Naive thymus-derived CD8-positive, alpha-beta T cell (primary cell): Measurements from ENCODE around the gene PPP1CA. TPM values are rescaled to one million over a fixed set of nuclear protein-coding genes. Genes with fewer than 3 reads are reported as not detected.

Source experiments
- ATAC-seq, 2 donors: fragments of 150-1000 bp; cut with Tn5 transposase in 1 of 2; sonication (Bioruptor Pico), chemical (Tn5 transposase) in 1 of 2; 1 replicate in 1 of 2; 2 replicates in 1 of 2; pipeline ENCODE4 v1.10.0; 2021; ENCODE audit warnings: mild to moderate bottlenecking in 2 of 2, moderate library complexity in 2 of 2
- POLR2A ChIA-PET: fragments of 350-600 bp; sonication (Branson Sonifier 250); formaldehyde crosslinking; loops from one replicate; lab custom pipeline; 2021; ENCODE audit warnings: antibody characterized with exemption; lab: Charles Lee
- DNase-seq, 10 donors: peaks; one replicate each; pipeline versions ENCODE4 v3.0.0 to v3.0.0-alpha.2; 2020 to 2022
- H3K27ac Mint-ChIP-seq, 10 donors: one replicate each; pipeline ENCODE4 v1.8.0; 2020 to 2022; ENCODE audit warnings: mild to moderate bottlenecking in 10 of 10, mixed read lengths in 10 of 10, moderate library complexity in 4 of 10, inconsistent platforms in 1 of 10
- H3K27me3 Mint-ChIP-seq, 5 donors: one replicate each; pipeline ENCODE4 v1.8.0; 2021 to 2022; ENCODE audit warnings: mixed read lengths in 5 of 5
- H3K36me3 Mint-ChIP-seq, 3 donors: one replicate each; pipeline ENCODE4 v1.8.0; 2020 to 2022; ENCODE audit warnings: mixed read lengths in 3 of 3, mild to moderate bottlenecking in 2 of 3, inconsistent platforms in 1 of 3
- H3K4me1 Mint-ChIP-seq, 4 donors: one replicate each; pipeline ENCODE4 v1.8.0; 2021 to 2022; ENCODE audit warnings: mixed read lengths in 4 of 4
- H3K4me3 Mint-ChIP-seq, 10 donors: one replicate each; pipeline ENCODE4 v1.8.0; 2020 to 2022; ENCODE audit warnings: mild to moderate bottlenecking in 10 of 10, mixed read lengths in 10 of 10, moderate library complexity in 6 of 10, inconsistent platforms in 1 of 10
- H3K9me3 Mint-ChIP-seq, 9 donors: one replicate each; pipeline ENCODE4 v1.8.0; 2020 to 2022; ENCODE audit warnings: mixed read lengths in 9 of 9, mild to moderate bottlenecking in 3 of 9, inconsistent platforms in 1 of 9, moderate library complexity in 1 of 9
- polyA plus RNA-seq, 3 donors: library from polyadenylated mRNA; unstranded; fragments of 300-500 nt; fragmentation: Illumina TruSeq; gene quantifications; one replicate each; pipeline ENCODE4 v1.2.3, GENCODE V29; 2021
- total RNA-seq, 8 experiments: library from RNA in 2 of 8; stranded (reverse) in 2 of 8; gene quantifications; one replicate each; pipeline ENCODE4 v1.2.3 and lab custom pipeline; 2021 to 2026

Gene PPP1CA
- total and polyA plus RNA-seq, 5 experiments from 2014 or later, result 141 to 518 (median 357) TPM

DNA sequence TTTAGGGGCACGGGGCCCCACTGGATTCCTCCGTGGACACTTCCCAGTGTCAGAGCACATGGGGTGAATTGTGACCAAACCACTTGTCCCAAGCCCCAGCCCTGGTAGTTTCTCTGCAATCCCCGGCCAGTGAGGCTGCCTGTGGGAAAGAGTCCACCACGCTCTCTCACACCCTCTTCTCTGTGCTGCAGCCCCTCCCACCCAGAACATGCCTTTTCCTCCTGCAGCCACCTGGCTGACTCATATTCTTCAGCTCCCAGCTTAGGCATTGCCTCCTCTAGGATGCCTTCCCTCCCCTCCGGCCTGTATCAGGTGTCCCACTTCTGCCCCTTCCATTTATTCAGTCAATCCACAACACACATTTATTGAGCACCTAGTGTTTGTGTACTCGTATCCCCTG lies 21.2 kb upstream of the PPP1CA start:
- peak overlapping the region in 4 of 10 donors; percentile 2 to 52 (median 30) for H3K4me3 Mint-ChIP-seq
- peaks cover 14 to 49% (median 47%) of the 10 kb centered on the region in 4 donors for H3K4me1 Mint-ChIP-seq
- POLR2A ChIA-PET, result interaction anchor here (1.0 to 31.8 kb wide), 5 partner anchors 3 to 68 kb away, joined by 3 to 2390 read pairs (median 1094); partner anchors contain the start of genes CARNS1, PPP1CA, PTPRCAP and RAD9A
- no peak for DNase-seq
- no peaks in the 10 kb centered on the region for H3K9me3 Mint-ChIP-seq
- peaks cover 0 to 4% (median 0%) of the 10 kb centered on the region in 3 donors for H3K36me3 Mint-ChIP-seq
- ATAC-seq, result no peak
- peak overlapping the region in 5 of 10 donors; percentile 16 to 69 (median 40) for H3K27ac Mint-ChIP-seq
- no peaks in the 10 kb centered on the region for H3K27me3 Mint-ChIP-seq

DNA sequence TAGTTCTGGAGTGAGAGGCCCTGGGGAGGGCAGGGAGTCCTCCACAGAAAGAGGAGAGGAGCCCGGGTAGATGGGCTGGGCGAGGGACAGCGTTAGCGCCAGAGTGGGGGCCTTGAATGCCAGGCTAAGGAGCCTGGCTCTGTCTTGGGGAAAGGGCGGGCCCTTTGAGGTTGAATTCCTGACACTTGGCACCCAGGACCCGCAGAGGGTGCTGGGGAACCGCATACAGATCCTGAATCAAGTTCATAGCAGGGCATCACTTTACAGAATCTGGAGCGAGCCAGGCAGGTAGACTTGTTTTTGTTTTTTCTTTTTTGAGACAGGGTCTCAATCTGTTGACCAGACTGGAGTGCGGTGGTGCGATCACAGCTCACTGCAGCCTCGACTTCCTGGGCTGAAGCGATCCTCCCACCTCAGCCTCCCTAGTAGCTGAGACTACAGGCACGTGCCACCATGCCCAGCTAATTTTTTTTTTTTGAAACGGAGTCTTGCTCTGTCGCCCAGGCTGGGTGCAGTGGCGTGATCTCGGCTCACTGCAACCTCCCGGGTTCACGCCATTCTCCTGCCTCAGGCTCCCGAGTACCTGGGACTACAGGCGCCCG lies 19.9 kb upstream of the PPP1CA start:
- no peaks in the 10 kb centered on the region for H3K9me3 Mint-ChIP-seq
- peak overlapping the region; percentile 80 to 95 (median 90) for H3K27ac Mint-ChIP-seq
- no peak for ATAC-seq
- peaks cover 0 to 4% (median 0%) of the 10 kb centered on the region in 3 donors for H3K36me3 Mint-ChIP-seq
- DNase-seq, result no peak
- POLR2A ChIA-PET, result interaction anchor here (0.7 to 31.8 kb wide), 10 partner anchors 9 to 86 kb away, joined by 4 to 2390 read pairs (median 57); partner anchors contain the start of genes AIP, CDK2AP2, CORO1B and POLD4
- no peaks in the 10 kb centered on the region for H3K27me3 Mint-ChIP-seq
- H3K4me1 Mint-ChIP-seq, result peaks cover 17 to 60% (median 52%) of the 10 kb centered on the region in 4 donors
- H3K4me3 Mint-ChIP-seq, result peak overlapping the region; percentile 52 to 85 (median 70)

DNA sequence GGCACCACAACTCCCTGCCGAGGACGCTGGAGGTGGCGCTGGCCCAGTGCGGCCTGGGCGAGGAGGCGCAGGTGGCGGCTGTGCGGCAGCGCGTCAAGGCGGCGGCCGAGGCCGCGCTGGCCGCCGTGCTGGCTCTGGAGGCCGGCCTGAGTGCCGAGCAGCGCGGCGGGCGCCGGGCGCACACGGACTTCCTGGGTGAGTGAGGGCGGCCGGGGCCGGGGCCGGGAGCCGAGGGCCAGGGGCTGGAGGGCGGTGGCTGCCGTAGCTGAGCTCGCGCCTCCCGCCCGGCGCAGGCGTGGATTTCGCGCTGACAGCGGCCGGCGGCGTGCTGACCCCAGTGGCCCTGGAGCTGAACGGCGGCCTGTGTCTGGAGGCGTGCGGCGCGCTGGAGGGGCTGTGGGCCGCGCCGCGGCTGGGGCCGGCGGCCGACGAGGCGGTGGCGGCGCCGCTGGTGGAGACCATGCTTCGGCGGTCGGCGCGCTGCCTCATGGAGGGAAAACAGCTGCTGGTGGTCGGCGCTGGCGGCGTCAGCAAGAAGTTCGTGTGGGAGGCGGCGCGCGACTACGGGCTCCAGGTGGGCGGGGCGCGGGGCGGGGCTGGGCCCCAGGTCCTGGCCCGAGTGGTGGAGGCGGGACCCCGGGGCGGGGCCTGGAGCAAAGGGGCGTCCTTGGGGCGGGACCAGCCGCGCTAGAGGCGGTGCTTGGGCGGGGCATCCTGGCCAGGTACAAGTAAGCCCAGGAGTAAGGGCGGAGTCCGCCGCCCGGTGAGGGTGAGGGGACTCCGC lies 19.2 kb upstream of the PPP1CA start:
- DNase-seq (peak; percentile 97 to 100 (median 99)), ATAC-seq (peak; percentile 64 to 76)
- H3K27ac Mint-ChIP-seq, result peak overlapping the region; percentile 80 to 100 (median 93)
- H3K27me3 Mint-ChIP-seq, result no peaks in the 10 kb centered on the region
- H3K9me3 Mint-ChIP-seq, result no peaks in the 10 kb centered on the region
- H3K36me3 Mint-ChIP-seq, result peaks cover 0 to 4% (median 0%) of the 10 kb centered on the region in 3 donors
- peaks cover 23 to 66% (median 58%) of the 10 kb centered on the region in 4 donors for H3K4me1 Mint-ChIP-seq
- peak overlapping the region; percentile 76 to 94 (median 86) for H3K4me3 Mint-ChIP-seq
- POLR2A ChIA-PET, result interaction anchor here (0.6 to 31.8 kb wide), 15 partner anchors 9 to 150 kb away, joined by 3 to 2390 read pairs (median 40); partner anchors contain the start of genes AIP, CDK2AP2, CORO1B and PITPNM1

DNA sequence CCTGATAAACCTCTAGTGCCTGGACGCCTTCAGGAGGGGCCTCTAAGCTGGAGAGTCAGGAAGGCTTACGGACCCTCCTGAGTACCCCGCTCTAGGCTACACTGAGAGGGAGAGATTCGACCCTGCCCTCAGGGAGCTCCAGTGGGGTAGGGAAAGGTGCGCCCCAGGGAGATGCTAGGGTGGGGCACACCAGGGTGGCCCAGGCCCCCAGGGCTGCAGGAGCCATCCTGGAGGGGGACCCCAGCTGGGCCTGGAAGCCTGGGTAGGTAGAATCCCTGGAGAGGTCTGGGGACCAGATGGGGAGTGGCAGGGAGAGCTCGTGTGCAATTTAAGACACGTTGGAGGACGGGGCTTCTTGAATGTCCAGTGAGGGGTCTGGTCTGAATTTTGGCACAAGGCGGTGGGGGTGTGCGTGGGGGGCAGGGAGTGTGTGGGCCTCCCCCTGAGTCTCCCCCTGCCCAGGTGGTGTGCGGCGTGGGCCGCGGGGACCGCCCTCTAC lies 18.5 kb upstream of the PPP1CA start:
- ATAC-seq (no peak), DNase-seq (peak in 1 of 10 donors; percentile 23)
- Mint-ChIP-seq H3K4me1 (peaks cover 22 to 68% (median 57%) of the 10 kb centered on the region in 4 donors), H3K27me3 (no peaks in the 10 kb centered on the region), H3K27ac (peak overlapping the region; percentile 85 to 100 (median 93)), H3K36me3 (peaks cover 0 to 4% (median 0%) of the 10 kb centered on the region in 3 donors), H3K4me3 (peak overlapping the region; percentile 76 to 94 (median 86)), H3K9me3 (no peaks in the 10 kb centered on the region)
- POLR2A ChIA-PET, result interaction anchor here (0.6 to 31.8 kb wide), 14 partner anchors 8 to 149 kb away, joined by 3 to 2390 read pairs (median 44); partner anchors contain the start of genes AIP, CORO1B, PITPNM1 and POLD4

DNA sequence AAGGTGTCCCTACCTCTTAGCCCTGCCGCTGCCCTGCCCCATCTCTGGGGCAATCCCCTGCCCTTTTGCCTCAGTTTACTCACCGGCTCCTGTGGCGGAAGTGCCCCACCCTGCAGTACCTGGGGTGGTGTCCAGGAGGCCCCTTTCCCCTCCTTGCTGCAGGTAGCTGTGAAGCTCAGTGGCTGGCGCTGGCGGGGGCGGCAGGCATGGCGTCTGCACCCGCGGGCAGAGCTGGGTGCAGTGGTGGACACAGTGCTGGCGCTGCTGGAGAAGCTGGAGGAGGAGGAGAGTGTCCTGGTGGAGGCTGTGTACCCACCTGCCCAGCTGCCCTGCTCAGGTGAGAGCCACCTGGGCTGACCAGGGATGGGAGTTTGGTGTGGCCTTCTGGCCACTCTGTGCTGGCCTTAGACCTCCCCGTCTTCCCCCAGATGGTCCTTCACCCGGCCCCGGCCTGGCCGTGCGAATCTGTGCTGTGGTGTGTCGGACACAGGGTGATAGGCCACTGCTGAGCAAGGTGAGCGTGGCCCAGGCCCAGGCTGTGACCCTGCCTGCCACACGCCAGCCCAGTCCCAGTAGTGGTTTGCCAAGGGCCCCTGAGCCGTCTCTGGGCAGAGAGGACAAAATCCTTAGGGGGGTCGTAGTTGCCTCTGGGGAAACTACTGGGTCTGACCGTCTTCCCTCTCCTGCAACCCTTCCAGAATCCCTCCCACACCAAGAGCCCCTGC lies 17.8 kb upstream of the PPP1CA start:
- Mint-ChIP-seq H3K36me3 (peaks cover 0 to 3% (median 0%) of the 10 kb centered on the region in 3 donors), H3K9me3 (no peaks in the 10 kb centered on the region), H3K27me3 (no peaks in the 10 kb centered on the region), H3K4me1 (peaks cover 21 to 68% (median 61%) of the 10 kb centered on the region in 4 donors), H3K27ac (peak overlapping the region; percentile 86 to 100 (median 94)), H3K4me3 (peak overlapping the region; percentile 76 to 94 (median 86))
- POLR2A ChIA-PET, result interaction anchor here (0.7 to 31.8 kb wide), 20 partner anchors 7 to 149 kb away, joined by 3 to 2390 read pairs (median 8); partner anchors contain the start of genes AIP, ANKRD13D, CLCF1 and CORO1B
- ATAC-seq, result no peak
- DNase-seq, result no peak

DNA sequence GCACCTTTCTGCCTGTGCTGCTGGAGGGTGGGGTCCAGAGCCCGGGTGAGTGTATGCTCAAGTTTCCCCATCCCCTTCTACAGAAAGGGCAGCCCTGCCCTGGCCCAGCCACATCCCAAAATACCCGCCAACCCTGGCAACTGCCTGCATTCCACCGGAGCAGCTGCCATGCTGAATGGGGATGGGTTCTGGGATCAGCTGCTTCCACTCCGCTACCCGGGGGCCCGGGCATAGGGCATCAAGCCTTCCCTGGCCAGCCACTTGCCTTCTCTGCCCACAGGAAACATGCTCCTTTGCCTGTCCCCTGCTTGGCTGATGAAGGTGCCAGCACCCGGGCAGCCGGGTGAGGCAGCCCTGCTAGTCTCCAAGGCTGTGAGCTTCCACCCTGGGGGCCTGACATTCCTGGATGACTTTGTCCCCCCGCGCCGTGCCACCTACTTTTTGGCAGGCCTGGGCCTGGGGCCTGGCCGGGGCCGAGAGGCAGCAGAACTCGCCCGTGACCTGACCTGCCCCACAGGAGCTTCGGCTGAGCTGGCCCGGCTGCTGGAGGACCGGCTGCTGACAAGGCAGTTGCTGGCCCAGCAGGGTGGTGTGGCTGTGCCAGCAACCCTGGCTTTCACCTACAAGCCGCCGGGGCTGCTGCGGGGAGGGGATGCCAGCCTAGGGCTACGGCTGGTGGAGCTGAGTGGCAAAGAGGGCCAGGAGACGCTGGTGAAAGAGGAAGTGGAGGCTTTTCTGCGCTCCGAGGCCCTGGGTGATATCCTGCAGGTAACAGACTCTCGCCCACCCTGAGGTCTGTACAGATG lies 17.0 kb upstream of the PPP1CA start:
- Mint-ChIP-seq H3K27ac (peak overlapping the region; percentile 86 to 100 (median 94)), H3K27me3 (no peaks in the 10 kb centered on the region), H3K36me3 (peaks cover 0 to 2% (median 0%) of the 10 kb centered on the region in 3 donors), H3K9me3 (no peaks in the 10 kb centered on the region), H3K4me3 (peak overlapping the region; percentile 76 to 94 (median 86)), H3K4me1 (peaks cover 21 to 72% (median 64%) of the 10 kb centered on the region in 4 donors)
- DNase-seq (peak in 7 of 10 donors; percentile 49 to 83 (median 65)), ATAC-seq (peak; percentile 12 to 19)
- POLR2A ChIA-PET, result interaction anchor here (0.9 to 31.8 kb wide), 24 partner anchors 7 to 802 kb away, joined by 3 to 2390 read pairs (median 6); partner anchors contain the start of genes AIP, ANKRD13D, CLCF1 and CORO1B

DNA sequence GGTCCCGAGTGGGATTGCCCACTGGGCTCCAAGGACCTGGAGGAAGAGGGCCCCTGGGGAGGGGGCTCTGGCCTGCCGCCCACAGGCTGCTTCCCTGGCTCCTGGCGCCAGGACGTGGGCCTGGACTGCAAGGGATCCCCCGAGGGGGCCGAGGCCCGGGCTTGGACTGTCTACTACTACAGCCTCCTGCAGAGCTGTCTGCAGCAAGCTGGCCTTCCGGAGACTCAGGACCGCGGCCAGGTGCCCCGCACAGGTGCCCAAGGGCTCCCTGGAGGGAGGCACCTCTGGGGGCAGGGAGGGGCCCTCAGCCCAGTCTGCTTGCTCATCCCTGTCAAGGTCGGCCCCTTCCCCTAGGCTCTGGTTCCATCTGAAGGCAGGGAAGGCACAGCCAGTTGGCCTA lies 15.8 kb upstream of the PPP1CA start:
- POLR2A ChIA-PET, result interaction anchor here (0.8 to 31.8 kb wide), 18 partner anchors 15 to 801 kb away, joined by 3 to 2390 read pairs (median 6); partner anchors contain the start of genes AIP, CLCF1, CORO1B and PITPNM1
- DNase-seq, result no peak

DNA sequence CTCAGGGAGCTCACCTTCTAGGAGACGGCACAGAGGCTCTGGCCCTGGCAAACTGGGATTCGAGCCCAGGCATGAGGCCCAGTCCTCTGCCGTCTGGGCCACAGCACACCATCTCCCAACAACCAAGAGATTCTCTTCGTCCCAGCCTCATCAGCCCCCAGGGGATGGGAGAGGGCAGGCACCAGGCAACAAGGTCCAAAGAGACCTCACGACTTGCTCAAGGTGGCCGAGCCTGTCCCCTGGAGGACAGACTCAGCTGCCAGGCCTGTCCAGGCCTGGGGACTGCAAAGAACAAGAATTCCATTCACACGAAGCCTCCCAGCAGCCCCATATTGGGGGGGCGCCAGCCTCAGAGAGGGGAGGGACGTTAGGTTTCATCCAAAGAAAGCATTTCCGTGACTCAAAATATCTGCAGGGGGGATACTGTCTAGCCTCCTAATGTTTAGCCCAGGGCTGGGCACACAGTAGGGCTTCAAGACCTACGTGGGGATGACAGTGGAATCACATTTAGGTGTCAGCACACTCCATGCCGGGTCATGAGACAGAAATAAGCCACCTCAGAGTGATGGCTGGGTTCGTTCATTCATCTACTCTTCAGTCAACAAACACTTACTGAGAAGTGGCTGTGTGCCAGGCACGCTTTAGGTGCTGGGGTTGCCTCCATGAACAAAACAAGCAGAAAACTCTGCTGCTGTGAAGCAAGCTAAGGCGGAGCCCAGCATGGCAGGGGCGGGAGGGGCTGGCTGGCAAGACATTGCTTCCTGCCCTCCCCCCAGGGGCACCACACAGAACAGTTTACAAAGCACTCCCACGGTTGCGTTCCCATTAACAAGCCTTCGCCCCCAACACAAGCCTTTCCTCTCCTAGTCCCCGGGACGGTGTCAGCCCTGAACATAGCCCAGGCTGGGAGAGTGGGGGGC lies 15.0 kb upstream of the PPP1CA start:
- Mint-ChIP-seq H3K4me3 (peak overlapping the region; percentile 76 to 96 (median 92)), H3K36me3 (peaks cover 0 to 2% (median 0%) of the 10 kb centered on the region in 3 donors), H3K4me1 (peaks cover 30 to 83% (median 74%) of the 10 kb centered on the region in 4 donors), H3K9me3 (no peaks in the 10 kb centered on the region), H3K27ac (peak overlapping the region; percentile 83 to 100 (median 98)), H3K27me3 (no peaks in the 10 kb centered on the region)
- POLR2A ChIA-PET, result interaction anchor here (0.9 to 31.8 kb wide), 14 partner anchors 16 to 91 kb away, joined by 3 to 2390 read pairs (median 24); partner anchors contain the start of genes AIP, CORO1B, PITPNM1 and POLD4
- DNase-seq (peak; percentile 80 to 96 (median 89)), ATAC-seq (peak; percentile 61 to 68)

More for the DNA sequence above, 15.8 kb upstream of the PPP1CA start:
- ATAC-seq, result no peak
- peaks cover 0 to 2% (median 0%) of the 10 kb centered on the region in 3 donors for H3K36me3 Mint-ChIP-seq
- H3K27me3 Mint-ChIP-seq, result no peaks in the 10 kb centered on the region
- H3K4me3 Mint-ChIP-seq, result peak overlapping the region; percentile 76 to 95 (median 89)
- H3K4me1 Mint-ChIP-seq, result peaks cover 26 to 78% (median 67%) of the 10 kb centered on the region in 4 donors
- H3K9me3 Mint-ChIP-seq, result no peaks in the 10 kb centered on the region
- peak overlapping the region; percentile 86 to 100 (median 95) for H3K27ac Mint-ChIP-seq

DNA sequence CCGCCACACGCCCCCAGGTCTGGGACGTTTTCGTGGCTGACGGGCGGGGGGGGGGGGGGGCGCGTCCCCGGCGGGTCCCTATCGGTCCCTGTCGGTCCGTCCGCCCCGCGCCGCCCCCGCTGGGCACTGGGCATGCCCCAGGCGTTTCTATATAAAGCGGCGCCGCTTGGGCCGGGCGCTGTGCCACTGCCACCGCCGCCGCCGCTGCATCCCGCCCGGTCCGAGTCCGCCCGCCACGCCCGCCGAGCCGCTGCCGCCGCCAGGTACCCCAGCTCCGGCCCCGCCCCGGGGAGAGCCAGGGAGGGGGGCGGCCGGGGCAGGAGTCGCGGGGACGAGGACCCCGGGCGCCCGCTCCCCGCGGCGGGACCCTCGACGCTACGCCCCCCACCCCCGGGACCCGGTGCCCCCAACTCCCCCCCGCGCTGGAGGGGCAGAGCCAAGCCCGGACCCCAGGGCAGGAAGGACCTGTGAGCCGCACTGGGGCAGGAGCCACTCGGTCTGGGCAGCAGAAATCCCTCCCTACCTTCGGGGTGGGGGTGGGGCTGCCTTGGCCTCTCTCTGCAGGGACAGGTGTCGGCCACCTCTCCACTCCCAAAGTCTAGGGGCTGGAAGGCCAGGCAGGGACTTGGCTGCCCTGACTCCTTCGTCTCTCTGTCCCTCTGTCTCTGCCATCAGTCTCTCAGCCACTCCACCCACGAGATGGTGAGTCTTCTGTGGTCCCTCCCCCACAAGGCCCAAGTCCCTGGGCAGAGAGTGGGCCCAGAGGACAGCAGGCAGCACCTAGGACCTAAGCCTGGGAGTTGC lies 14.0 kb upstream of the PPP1CA start, which contains the start of gene CARNS1:
CARNS1 (plus strand) TSS at position 178 of the 804 bp plus-strand sequence; CDS start at position 700, 522 bp downstream.
- peak within 1 kb of the TSS; percentile 84 to 96 (median 93) for H3K4me3 Mint-ChIP-seq
- no peaks in the 10 kb centered on the region for H3K36me3 Mint-ChIP-seq
- no peaks in the 10 kb centered on the region for H3K9me3 Mint-ChIP-seq
- H3K27me3 Mint-ChIP-seq, result no peaks in the 10 kb centered on the region
- POLR2A ChIA-PET, result interaction anchor here (1.5 to 31.8 kb wide), 8 partner anchors 16 to 69 kb away, joined by 3 to 2390 read pairs (median 74); partner anchors contain the start of genes AIP, CORO1B, POLD4 and PPP1CA
- peaks cover 34 to 87% (median 78%) of the 10 kb centered on the region in 4 donors for H3K4me1 Mint-ChIP-seq
- DNase-seq (no peak), ATAC-seq (no peak)
- peak within 1 kb of the TSS; percentile 83 to 100 (median 98) for H3K27ac Mint-ChIP-seq
